GM12873 (cell line): ENCODE data around the gene EIF2S1.

Source experiments
- CTCF ChIP-seq: IDR thresholded peaks from 2 replicates; pipeline ENCODE4 v1.5.1; 2012; ENCODE audit warnings: low read depth, mild to moderate bottlenecking, moderate library complexity, low read length, control low read depth; ENCODE audit not compliant: insufficient read depth; ENCODE audit errors: missing control alignments

Gene EIF2S1

GRCh38 chr14:67385120-67385519 lies 25.0 kb downstream of the EIF2S1 start:
- TF ChIP-seq CTCF = no peak

GRCh38 chr14:67385618-67386017 lies 25.5 kb downstream of the EIF2S1 start:
- no peak for TF ChIP-seq CTCF

- TF ChIP-seq CTCF = no peak
Observed at GRCh38 chr14:67387195-67387594, 27.1 kb downstream of the EIF2S1 start.

GRCh38 chr14:67389275-67389674 lies 29.1 kb downstream of the EIF2S1 start:
- TF ChIP-seq CTCF = no peak

- no peak for TF ChIP-seq CTCF
Observed at GRCh38 chr14:67389811-67390534, 29.8 kb downstream of the EIF2S1 start.

- TF ChIP-seq CTCF = no peak
Observed at GRCh38 chr14:67391268-67391667, 31.1 kb downstream of the EIF2S1 start.

- TF ChIP-seq CTCF = no peak
Observed at GRCh38 chr14:67392123-67392522, 32.0 kb downstream of the EIF2S1 start.
